M059J (cell line): ENCODE results near the gene UBE2L6. TPM values are rescaled to one million over a fixed set of nuclear protein-coding genes. Genes with fewer than 3 reads are reported as not detected.
"Not testable (repeated sequence)": the region's sequence is repeated elsewhere in the genome, so short reads cannot be mapped to it uniquely, and the experiment has no call there.

Source experiments
- DNase-seq: peaks from one replicate; pipeline ENCODE4 v3.0.0-alpha.2; 2012; ENCODE audit warnings: low read depth
- total RNA-seq: library from RNA; depleted of rRNA; stranded (reverse); fragments of >200 nt; shearing (Covaris generic); gene quantifications from 2 replicates; pipeline ENCODE4 v1.2.3, GENCODE V29; 2014

UBE2L6 gene
- total RNA-seq, 1 experiment from 2014 or later, result 314 TPM

- peak; percentile 56 for DNase-seq
Measured at GRCh38 chr11:57566905-57567514, 462 bp downstream of the UBE2L6 start.

- DNase-seq, result peak; percentile 85
Measured at GRCh38 chr11:57566005-57566904, 1.2 kb downstream of the UBE2L6 start.

- no peak for DNase-seq
Measured at GRCh38 chr11:57562596-57562995, 4.9 kb downstream of the UBE2L6 start.

DNA sequence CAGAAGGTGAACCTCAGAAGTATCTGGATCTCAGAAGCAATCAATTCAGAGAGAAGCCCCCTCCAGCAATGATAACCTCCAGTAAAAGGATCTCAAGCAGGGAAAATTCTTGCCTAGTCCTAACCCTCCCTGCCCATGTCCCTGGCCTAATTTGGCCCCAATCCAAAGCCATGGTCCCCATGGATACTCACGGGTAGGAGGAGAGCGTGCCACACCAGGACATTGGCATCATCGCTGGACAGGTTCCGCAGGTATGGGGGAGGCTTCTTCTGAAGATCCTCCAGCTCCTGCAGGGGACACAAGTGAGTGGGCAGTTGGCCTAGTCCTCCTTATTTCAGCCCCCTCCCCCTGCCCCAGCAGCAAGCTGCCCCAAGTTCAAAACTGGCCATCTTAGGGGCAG is 7.3 kb downstream of the UBE2L6 start:
- DNase-seq, result no peak

DNA sequence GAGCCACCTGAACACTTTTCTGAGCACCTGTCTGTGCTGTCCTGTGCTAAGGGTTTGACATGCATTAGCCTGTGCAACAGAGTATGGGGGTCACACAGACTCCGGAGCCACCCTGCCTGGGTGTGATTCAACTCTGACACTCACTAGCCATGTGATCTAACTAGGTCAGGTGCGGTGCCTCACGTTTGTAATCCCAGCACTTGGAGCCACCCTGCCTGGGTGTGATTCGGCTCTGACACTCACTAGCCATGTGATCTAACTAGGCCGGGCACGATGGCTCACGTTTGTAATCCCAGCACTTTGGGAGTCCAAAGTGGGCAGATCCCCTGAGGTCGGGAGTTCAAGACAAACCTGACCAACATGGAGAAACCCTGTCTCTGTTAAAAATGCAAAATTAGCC is 11.4 kb downstream of the UBE2L6 start:
- no peak for DNase-seq

GRCh38 chr11:57555393-57555792 is 12.1 kb downstream of the UBE2L6 start:
- DNase-seq, result no peak

DNA sequence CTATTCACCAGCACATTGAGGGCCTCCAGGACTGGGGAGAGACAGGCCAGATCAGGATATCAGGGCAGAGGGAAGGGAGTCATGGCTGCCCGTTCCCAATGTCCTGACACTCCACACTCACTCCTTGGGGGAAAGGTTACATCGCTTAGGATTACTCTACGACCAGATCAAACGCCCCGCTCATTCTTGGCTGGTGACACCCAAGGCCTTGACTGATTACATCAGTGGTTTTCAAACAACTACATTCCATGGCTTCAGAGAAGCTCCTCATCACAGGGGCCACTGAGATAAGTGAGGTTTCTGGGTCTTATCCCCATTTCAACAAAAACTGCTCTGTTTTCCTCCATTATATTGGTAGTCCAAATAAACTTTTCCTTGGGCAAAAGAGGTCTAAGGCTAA is 15.0 kb downstream of the UBE2L6 start:
- DNase-seq, result no peak

DNA sequence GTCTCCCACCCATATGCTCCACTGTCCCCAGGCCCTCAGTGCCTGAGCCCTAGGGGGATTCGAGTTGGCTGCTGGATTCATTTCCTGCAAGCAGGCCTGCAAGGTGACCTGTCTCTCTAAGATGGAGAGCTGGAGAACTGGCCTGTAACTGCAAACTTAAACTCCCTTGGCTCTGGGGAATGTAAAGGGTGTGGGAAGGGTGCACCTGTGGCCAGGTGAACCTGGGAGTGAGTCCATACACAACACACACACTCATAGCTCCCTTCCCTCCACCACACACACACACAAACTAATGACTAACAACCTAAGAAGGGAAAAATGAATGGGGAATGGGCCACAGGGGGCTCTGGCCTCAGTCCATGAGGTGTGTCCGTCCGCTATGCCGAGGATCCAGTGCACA is 15.5 kb downstream of the UBE2L6 start:
- no peak for DNase-seq

- no peak for DNase-seq
Measured at GRCh38 chr11:57549983-57550382, 17.5 kb downstream of the UBE2L6 start.

GRCh38 chr11:57547854-57548377 is 19.6 kb downstream of the UBE2L6 start:
- DNase-seq, result peak; percentile 55

DNA sequence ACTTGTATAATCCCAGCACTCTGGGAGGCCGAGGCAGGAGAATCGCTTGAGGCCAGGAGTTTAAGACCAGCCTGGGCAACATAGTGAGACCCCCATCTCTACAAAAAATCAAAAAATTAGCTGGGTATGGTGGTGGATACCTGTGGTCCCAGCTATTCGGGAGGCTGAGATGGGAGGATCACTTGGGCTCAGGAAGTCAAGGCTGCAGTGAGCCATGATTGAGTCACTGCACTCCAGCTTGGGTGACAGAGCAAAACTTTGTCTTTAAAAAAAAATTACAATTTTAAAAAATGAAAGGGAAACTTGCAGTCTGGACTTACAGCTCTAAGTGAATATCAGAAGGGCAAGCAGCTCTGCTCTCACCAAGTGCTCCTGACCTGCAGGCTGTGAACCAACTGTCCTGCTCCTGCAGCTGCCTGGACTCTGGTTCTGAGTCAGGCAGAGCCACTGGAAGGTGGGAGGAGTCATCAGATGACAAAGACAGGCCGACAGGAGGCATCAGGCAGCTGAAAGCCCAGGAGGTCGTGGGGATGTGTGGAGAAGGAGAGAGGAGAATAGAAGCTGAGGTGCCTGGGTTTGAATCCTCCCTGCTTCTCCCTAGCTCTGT is 20.5 kb downstream of the UBE2L6 start:
- peak; percentile 80 for DNase-seq

DNA sequence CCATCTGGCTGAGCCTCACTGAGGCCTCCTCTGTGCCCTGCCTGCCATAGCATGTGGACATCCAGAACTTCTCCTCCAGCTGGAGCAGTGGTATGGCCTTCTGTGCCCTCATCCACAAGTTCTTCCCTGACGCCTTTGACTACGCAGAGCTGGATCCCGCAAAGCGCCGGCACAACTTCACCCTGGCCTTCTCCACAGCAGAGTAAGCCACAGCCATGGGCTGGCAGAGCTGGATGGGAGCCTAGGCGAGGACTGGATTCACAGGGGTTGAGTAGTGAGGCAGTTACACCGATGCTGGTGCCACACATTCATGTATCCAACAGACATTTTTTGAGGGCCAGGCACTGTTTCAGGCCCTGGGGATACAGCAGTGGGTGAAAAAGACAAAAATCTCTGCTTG is 21.0 kb downstream of the UBE2L6 start:
- no peak for DNase-seq

DNA sequence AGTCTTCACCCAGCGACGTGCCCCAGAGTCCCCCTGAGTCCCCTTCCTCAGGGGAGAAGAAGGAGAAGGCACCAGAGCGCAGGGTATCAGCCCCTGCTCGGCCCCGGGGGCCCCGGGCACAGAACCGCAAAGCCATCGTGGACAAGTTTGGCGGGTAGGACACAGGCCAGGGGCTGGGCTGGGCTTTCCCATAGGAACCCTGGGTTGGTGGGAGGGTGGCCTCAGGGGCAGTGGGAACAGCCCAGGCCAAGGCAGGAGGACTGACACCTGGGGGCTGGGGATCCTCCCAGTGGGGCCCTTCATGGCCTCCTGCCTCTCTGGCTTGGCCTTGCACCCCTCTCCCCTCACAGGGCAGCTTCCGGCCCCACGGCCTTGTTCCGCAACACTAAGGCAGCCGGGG is 21.6 kb downstream of the UBE2L6 start:
- no peak for DNase-seq

- DNase-seq, result no peak
Measured at GRCh38 chr11:57544566-57544965, 22.9 kb downstream of the UBE2L6 start.

DNA sequence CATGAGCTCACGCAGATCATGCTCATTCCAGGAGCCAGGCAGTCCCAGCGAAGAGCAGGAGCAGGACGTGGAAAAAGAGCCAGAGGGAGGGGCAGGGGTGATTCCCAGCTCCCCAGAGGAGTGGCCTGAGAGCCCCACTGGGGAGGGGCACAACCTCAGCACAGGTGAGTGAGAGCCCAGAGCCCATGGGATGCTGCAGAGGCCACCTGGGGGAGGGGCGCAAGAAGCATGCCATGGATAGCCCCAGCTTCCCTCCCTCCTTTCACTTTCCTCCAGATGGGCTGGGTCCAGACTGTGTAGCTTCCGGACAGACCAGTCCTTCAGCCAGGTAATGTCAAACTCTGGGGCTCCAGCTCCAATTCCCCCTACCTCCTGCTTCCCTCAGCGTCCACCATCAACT is 23.9 kb downstream of the UBE2L6 start:
- no peak for DNase-seq

DNA sequence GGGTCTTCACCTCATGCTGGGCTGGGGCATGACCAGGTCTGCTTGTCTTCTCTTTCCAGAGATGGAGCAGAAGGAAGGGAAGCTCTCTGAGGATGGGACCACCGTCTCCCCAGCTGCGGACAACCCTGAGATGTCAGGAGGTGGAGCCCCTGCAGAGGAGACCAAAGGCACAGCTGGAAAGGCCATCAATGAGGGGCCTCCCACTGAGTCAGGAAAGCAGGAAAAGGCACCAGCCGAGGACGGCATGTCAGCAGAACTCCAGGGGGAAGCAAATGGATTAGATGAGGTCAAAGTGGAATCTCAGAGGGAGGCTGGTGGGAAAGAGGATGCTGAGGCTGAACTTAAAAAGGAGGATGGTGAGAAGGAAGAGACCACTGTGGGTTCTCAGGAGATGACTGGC is 24.9 kb downstream of the UBE2L6 start:
- DNase-seq, result no peak

- DNase-seq, result no peak
Measured at GRCh38 chr11:57541169-57541568, 26.3 kb downstream of the UBE2L6 start.

GRCh38 chr11:57539342-57539741 is 28.1 kb downstream of the UBE2L6 start:
- DNase-seq, result peak; percentile 64

DNA sequence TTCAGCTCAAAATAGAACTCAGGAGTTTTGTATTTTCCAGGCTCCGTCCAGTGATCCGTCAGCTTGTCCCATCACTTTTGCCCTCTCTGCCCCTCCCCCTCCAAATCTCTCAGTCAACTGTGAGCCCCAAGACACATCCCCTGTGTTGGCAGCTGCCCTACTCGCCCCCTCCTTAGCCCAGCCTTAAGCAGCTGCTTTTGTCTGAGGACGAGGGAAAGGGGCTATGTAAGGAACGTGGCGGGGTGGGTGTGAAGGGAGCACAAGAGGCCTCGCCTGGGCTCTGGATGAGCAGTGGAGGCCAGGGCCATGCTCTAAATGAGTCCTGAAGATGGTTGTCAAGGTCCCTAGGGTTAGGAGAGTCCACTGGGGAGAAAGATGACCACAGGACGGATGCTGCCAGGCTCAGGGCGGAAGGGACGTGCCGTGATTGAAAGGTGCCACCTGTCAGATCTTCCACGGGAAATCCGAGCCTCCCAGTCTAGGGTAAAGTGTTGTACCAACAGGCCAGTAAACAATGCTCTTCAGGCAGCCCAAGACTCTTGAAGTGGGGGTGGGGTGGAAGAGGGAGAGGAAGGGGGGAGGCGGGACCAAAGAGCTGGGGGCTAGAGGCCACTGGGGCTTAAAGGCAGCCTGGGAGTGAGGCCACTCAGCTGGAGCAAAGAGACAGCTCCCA is 30.4 kb downstream of the UBE2L6 start, which contains the start of gene SMTNL1:
Gene SMTNL1 (plus strand): TSS at position 649 of the 673 bp plus-strand sequence. CDS start 5,048 bp downstream, outside the sequence.
- DNase-seq, result no peak

- not testable (repeated sequence) for DNase-seq
Measured at GRCh38 chr11:57534449-57534848, 33.0 kb downstream of the UBE2L6 start.

DNA sequence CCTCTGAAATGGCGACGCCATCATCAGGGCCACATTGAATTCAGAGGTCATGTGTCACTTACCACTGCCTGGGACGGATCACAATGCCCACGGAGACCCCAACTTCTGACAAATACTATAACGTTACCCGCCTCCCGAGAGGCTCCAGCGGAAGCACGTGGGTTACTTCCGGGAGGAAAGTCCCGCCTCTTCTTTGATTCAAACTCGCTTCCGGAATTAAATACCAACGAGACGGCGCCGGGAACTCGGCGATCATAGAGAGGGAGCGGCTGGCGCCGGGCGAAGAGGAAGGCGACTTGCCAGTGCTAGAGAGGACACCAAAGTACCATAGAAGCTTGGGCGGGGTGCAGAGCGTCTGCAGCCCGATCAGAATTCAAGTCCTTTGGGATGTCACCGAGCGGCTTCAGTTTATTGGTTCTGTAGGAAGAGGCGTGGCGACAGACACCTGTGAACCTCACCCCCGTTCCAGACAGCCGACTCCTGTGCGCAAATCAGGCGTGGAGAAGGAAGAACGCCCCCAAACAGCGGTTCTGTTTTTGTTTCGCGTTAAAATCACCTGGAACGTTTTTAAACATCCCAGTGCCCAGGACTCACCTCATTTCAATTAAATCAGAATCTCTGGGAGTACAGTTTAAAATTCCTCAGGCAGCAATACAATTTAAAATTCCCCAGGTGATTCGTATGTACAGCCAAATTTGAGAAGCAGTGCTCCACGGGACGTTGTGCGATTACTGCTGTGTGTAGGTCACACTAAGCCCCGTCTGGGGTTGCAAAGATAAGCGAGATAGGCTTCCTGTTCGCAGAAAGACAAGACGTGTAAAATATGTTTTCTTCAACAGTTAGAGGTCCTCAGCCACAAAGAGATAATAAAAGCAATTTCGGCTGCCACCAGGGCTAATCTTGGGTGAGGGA is 36.6 kb downstream of the UBE2L6 start, which contains the start of gene TIMM10:
Gene TIMM10 (minus strand): TSS at position 159 of the 912 bp plus-strand sequence. CDS start 565 bp downstream, outside the sequence.
- DNase-seq, result peak; percentile 98
